OCI-LY7 (cell line): Measurements from ENCODE around the gene NFKB1. TPM values are rescaled to one million over a fixed set of nuclear protein-coding genes. Genes with fewer than 3 reads are reported as not detected.
"Not testable (repeated sequence)": the region's sequence is repeated elsewhere in the genome, so short reads cannot be mapped to it uniquely, and the experiment has no call there.

Experiments used
- BruUV-seq: library from RNA; stranded (reverse); fragments of 400-500 nt; replicated peaks from 2 replicates; lab custom pipeline; 2021; lab: Mats Ljungman, UMichigan
- CTCF ChIA-PET: fragments of 300-600 bp; sonication (Branson Sonifier 250); formaldehyde crosslinking; loops from one replicate; lab custom pipeline; 2022; ENCODE audit warnings: antibody characterized with exemption; ENCODE audit not compliant: unreplicated experiment; lab: Charles Lee
- POLR2A ChIA-PET: fragments of 300-600 bp; sonication (Branson Sonifier 250); formaldehyde crosslinking; loops from one replicate; lab custom pipeline; 2022; ENCODE audit warnings: antibody characterized with exemption; lab: Charles Lee
- DNase-seq: peaks from one replicate; pipeline ENCODE4 v3.0.0-alpha.2; 2015; ENCODE audit warnings: low spot score
- H2AFZ ChIP-seq: fragments of 200-600 bp; sonication (generic), shearing (Covaris generic); 2 replicates; pipeline ENCODE4 v1.6.1; 2014; ENCODE audit warnings: mild to moderate bottlenecking, antibody characterized with exemption, low read length, moderate library complexity
- H3K27ac ChIP-seq: fragments of 200-600 bp; sonication (generic); 2 replicates; pipeline ENCODE4 v1.5.1; 2014; ENCODE audit warnings: mixed run types, low read depth, mild to moderate bottlenecking, moderate library complexity, low read length, inconsistent platforms; ENCODE audit not compliant: poor library complexity, severe bottlenecking
- H3K36me3 ChIP-seq: fragments of 200-600 bp; sonication (generic); 2 replicates; pipeline ENCODE4 v1.6.1; 2014; ENCODE audit warnings: mild to moderate bottlenecking, antibody characterized with exemption, low read length, moderate library complexity, mixed read lengths; ENCODE audit not compliant: insufficient read depth
- H3K4me1 ChIP-seq: fragments of 200-600 bp; sonication (generic); 2 replicates; pipeline ENCODE4 v1.5.1; 2014; ENCODE audit warnings: mild to moderate bottlenecking, low read length; ENCODE audit not compliant: insufficient read depth, poor library complexity, severe bottlenecking
- H3K4me2 ChIP-seq: fragments of 200-600 bp; sonication (generic); 2 replicates; pipeline ENCODE4 v1.6.1; 2014; ENCODE audit warnings: mild to moderate bottlenecking, low read length
- H3K4me3 ChIP-seq: fragments of 200-600 bp; sonication (generic); 2 replicates; pipeline ENCODE4 v1.5.1; 2014; ENCODE audit warnings: mild to moderate bottlenecking, low read depth, low read length; ENCODE audit not compliant: poor library complexity, severe bottlenecking
- H3K79me2 ChIP-seq: fragments of 200-600 bp; sonication (generic); 2 replicates; pipeline ENCODE4 v1.6.1; 2016; ENCODE audit warnings: low read depth, mild to moderate bottlenecking, low read length, moderate library complexity, mixed read lengths; ENCODE audit not compliant: insufficient read depth
- H3K9me2 ChIP-seq: fragments of 200-600 bp; sonication (generic); 2 replicates; pipeline ENCODE4 v1.6.1; 2016; ENCODE audit warnings: mild to moderate bottlenecking, low read length, mixed read lengths; ENCODE audit not compliant: insufficient read depth
- H3K9me3 ChIP-seq: fragments of 200-600 bp; sonication (generic); 2 replicates; pipeline ENCODE4 v1.6.1; 2014; ENCODE audit warnings: mild to moderate bottlenecking, mixed run types, low read length, mixed read lengths
- H4K20me1 ChIP-seq: fragments of 200-600 bp; sonication (generic); 2 replicates; pipeline ENCODE4 v1.6.1; 2014; ENCODE audit warnings: mild to moderate bottlenecking, antibody characterized with exemption, low read length, moderate library complexity, mixed read lengths; ENCODE audit not compliant: insufficient read depth
- CTCF ChIP-seq: fragments of 200-600 bp; sonication (generic); conservative IDR thresholded peaks from 2 replicates; pipeline ENCODE4 v1.5.1; 2014; ENCODE audit warnings: mild to moderate bottlenecking, antibody characterized with exemption, low read length, moderate library complexity, mixed read lengths
- EZH2phosphoT487 ChIP-seq: fragments of 200-600 bp; sonication (generic); IDR thresholded peaks from 2 replicates; pipeline ENCODE4 v1.6.1; 2018; ENCODE audit warnings: low read depth, borderline replicate concordance, mild to moderate bottlenecking, mixed run types, antibody characterized with exemption, low read length, moderate library complexity, mixed read lengths
- intact Hi-C: fragments of 100-400 bp; cut with micrococcal nuclease; formaldehyde crosslinking; loops from one replicate; pipeline ENCODE4 v1.10.0; 2022; ENCODE audit not compliant: unreplicated experiment
- total RNA-seq, 2 experiments: library from RNA; depleted of rRNA in 1 of 2; stranded (reverse); fragments of >200 nt in 1 of 2; shearing (Covaris generic) in 1 of 2; gene quantifications; 2 replicates each; pipeline ENCODE4 v1.2.3, GENCODE V29; 2014 to 2022

NFKB1 gene
- total RNA-seq, 2 experiments from 2014 or later: 23.1 to 47.8 TPM

GRCh38 chr4:102614801-102615200, 113.6 kb downstream of the NFKB1 start:
- Histone ChIP-seq H2AFZ (no peak overlapping the region), H3K9me2 (no peaks in the 10 kb centered on the region), H3K4me1 (peaks cover 5% of the 10 kb centered on the region), H3K27ac (no peak overlapping the region), H3K36me3 (peaks cover 58% of the 10 kb centered on the region), H3K4me3 (no peak overlapping the region), H3K4me2 (no peak overlapping the region), H4K20me1 (no peaks in the 10 kb centered on the region), H3K9me3 (no peaks in the 10 kb centered on the region), H3K79me2 (no peaks in the 10 kb centered on the region)
- no TSS peak for BruUV-seq
- TF ChIP-seq EZH2phosphoT487 (no peak), CTCF (no peak)
- ChIA-PET CTCF (no interaction called here), POLR2A (no interaction called here)
- DNase-seq: no peak
- intact Hi-C loops: no loop called here

GRCh38 chr4:102616636-102617035, 115.5 kb downstream of the NFKB1 start:
- intact Hi-C loops: no loop called here
- BruUV-seq: TSS peak; percentile 53
- H2AFZ ChIP-seq: no peak overlapping the region
- H4K20me1 ChIP-seq: no peaks in the 10 kb centered on the region
- no peaks in the 10 kb centered on the region for H3K9me2 ChIP-seq
- H3K4me3 ChIP-seq: no peak overlapping the region
- H3K27ac ChIP-seq: no peak overlapping the region
- H3K9me3 ChIP-seq: no peaks in the 10 kb centered on the region
- H3K4me1 ChIP-seq: peaks cover 5% of the 10 kb centered on the region
- H3K36me3 ChIP-seq: peaks cover 44% of the 10 kb centered on the region
- ChIA-PET CTCF (no interaction called here), POLR2A (interaction anchor here (0.7 kb wide), 1 partner anchor 48 kb away, joined by 5 read pairs; no protein-coding TSS in a partner anchor)
- H3K79me2 ChIP-seq: no peaks in the 10 kb centered on the region
- H3K4me2 ChIP-seq: no peak overlapping the region
- TF ChIP-seq EZH2phosphoT487 (no peak), CTCF (no peak)
- DNase-seq: peak; percentile 37

GRCh38 chr4:102619021-102619420, 117.9 kb downstream of the NFKB1 start:
- H3K27ac ChIP-seq, CTCF ChIA-PET, H3K79me2 ChIP-seq, BruUV-seq, H3K9me3 ChIP-seq, H4K20me1 ChIP-seq, intact Hi-C loops, H2AFZ ChIP-seq, H3K4me3 ChIP-seq, H3K4me2 ChIP-seq, DNase-seq, H3K9me2 ChIP-seq, H3K4me1 ChIP-seq: not testable (repeated sequence)
- POLR2A ChIA-PET: interaction anchor here (1.1 kb wide), 1 partner anchor 473 kb away, joined by 4 read pairs; no protein-coding TSS in a partner anchor
- peaks cover 20% of the 10 kb centered on the region; the same call in 1 of the 2 replicates for H3K36me3 ChIP-seq

- H3K27ac ChIP-seq, H3K4me3 ChIP-seq, H3K79me2 ChIP-seq, CTCF ChIA-PET, H3K4me1 ChIP-seq, H3K9me2 ChIP-seq, BruUV-seq, H2AFZ ChIP-seq, H3K4me2 ChIP-seq, H3K36me3 ChIP-seq, DNase-seq, H3K9me3 ChIP-seq, H4K20me1 ChIP-seq: not testable (repeated sequence)
- intact Hi-C loops: loop anchor here (1.0 kb wide), 1 partner anchor 389 kb away; no protein-coding TSS in a partner anchor
- POLR2A ChIA-PET: interaction anchor here (0.9 to 1.1 kb wide), 2 partner anchors 389 to 472 kb away, joined by 3 to 4 read pairs; no protein-coding TSS in a partner anchor
Observed at GRCh38 chr4:102619776-102620631, 118.8 kb downstream of the NFKB1 start.
